ENCODE measurements around the gene GABBR2. TPM values are rescaled to one million over a fixed set of nuclear protein-coding genes. Genes with fewer than 3 reads are reported as not detected.
"Not testable (repeated sequence)": the region's sequence is repeated elsewhere in the genome, so short reads cannot be mapped to it uniquely, and the experiment has no call there.

GABBR2 gene
- total and polyA plus RNA-seq, 12 donors = under 0.01 to 1.3 (median 0.45) TPM

DNA sequence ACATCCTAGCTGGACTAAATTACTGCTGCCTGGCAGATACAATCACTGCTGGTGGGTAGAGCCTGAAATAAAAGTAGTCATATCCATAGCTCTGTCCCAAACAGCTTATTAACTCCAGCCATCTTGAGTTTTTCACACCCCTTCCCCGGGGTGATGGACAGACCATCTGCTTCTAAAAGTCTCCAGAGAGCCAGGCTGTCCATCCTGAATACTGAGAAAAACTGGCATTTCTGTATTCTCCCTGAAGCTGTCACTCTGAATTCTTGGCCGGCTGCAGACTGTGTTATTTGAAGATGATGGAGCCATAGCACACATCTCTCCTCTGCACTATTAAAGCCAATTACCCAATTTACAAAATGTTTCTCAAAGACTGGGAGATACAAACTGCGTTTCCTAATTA lies 118.6 kb downstream of the GABBR2 start:
- no peak for DNase-seq
- ATAC-seq = no peak
- Histone ChIP-seq H3K4me3 (no peak overlapping the region), H3K27me3 (peaks cover 0 to 36% (median 19%) of the 10 kb centered on the region in 7 donors), H3K9me3 (no peaks in the 10 kb centered on the region), H3K27ac (no peak overlapping the region), H3K36me3 (no peaks in the 10 kb centered on the region), H3K4me1 (no peaks in the 10 kb centered on the region)
- no peak for TF ChIP-seq CTCF (IDR thresholded peaks at IDR 0.05)
- WGBS, 2 donors = 67 to 70% methylated on average over 3 of the region's 3 CpGs
- intact Hi-C loops (cut with DNase I) = no loop called here

DNA sequence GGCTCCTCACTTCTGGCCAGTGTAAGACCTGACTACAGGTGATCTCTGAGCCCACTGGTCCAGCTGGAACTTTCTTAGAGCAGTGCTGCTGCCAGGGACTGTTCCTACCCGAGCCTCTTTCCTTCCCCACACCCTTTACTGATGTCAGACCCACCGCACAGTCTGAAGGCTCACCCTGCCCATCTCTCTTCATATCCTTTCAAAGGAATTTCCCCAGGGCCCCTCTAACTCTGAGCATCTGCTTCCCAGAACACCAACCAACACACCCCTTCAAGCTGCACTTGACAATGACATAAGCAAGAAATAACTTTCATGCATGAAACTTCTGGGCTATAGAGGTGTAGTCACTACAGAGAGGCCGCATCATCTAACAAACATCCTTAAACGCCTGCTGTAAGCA lies 119.6 kb downstream of the GABBR2 start:
- 76 to 78% methylated on average over 4 of the region's 4 CpGs for WGBS, 2 donors
- Histone ChIP-seq H3K27me3 (peaks cover 0 to 40% (median 19%) of the 10 kb centered on the region in 7 donors), H3K4me1 (no peaks in the 10 kb centered on the region), H3K36me3 (no peaks in the 10 kb centered on the region), H3K4me3 (no peak overlapping the region), H3K9me3 (no peaks in the 10 kb centered on the region), H3K27ac (no peak overlapping the region)
- no peak for ATAC-seq
- TF ChIP-seq CTCF (IDR thresholded peaks at IDR 0.05) = no peak
- no peak for DNase-seq
- intact Hi-C loops (cut with DNase I) = no loop called here

- H3K4me1 ChIP-seq; H3K4me3 ChIP-seq; H3K9me3 ChIP-seq; intact Hi-C loops (cut with DNase I); H3K27ac ChIP-seq; H3K36me3 ChIP-seq; ATAC-seq; DNase-seq: not testable (repeated sequence)
- WGBS, 2 donors = 83% methylated on average over 9 of the region's 10 CpGs
- peaks cover 0 to 51% (median 27%) of the 10 kb centered on the region in 7 donors for H3K27me3 ChIP-seq
Observed at GRCh38 chr9:98584853-98585438, 123.8 kb downstream of the GABBR2 start.

GRCh38 chr9:98584059-98584458 lies 124.7 kb downstream of the GABBR2 start:
- no peak overlapping the region for H3K4me3 ChIP-seq
- DNase-seq (no peak), ATAC-seq (no peak)
- peaks cover 0 to 52% (median 20%) of the 10 kb centered on the region in 7 donors for H3K27me3 ChIP-seq
- no peaks in the 10 kb centered on the region for H3K36me3 ChIP-seq
- WGBS, 2 donors = 35 to 52% methylated on average over 1 of the region's 1 CpG
- no peak for TF ChIP-seq CTCF (IDR thresholded peaks at IDR 0.05)
- H3K4me1 ChIP-seq = no peaks in the 10 kb centered on the region
- H3K27ac ChIP-seq = no peak overlapping the region
- peaks cover 0 to 5% (median 0%) of the 10 kb centered on the region in 11 donors for H3K9me3 ChIP-seq
- intact Hi-C loops (cut with DNase I) = no loop called here

DNA sequence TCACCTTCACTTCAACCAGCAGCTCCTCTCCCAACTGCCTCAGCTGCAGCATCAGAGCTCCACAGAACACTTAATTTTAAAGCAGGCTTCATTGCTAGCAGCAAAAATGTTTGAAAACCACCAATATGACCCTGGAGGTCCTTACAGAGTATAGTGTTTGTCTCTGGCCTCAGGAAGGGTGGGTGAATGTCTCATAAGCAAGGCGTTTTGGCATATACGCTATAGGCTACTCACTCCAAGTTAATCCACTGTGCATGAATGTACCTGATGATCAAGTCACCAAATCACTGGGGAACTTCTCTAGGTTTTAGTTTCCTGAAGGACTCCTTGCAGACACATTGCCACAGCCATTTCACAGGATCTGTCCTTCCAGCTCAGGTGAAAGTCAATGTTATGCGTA lies 125.3 kb downstream of the GABBR2 start:
- DNase-seq (no peak), ATAC-seq (no peak)
- Histone ChIP-seq H3K27ac (no peak overlapping the region), H3K27me3 (peaks cover 0 to 46% (median 21%) of the 10 kb centered on the region in 7 donors), H3K36me3 (no peaks in the 10 kb centered on the region), H3K4me1 (no peaks in the 10 kb centered on the region), H3K4me3 (no peak overlapping the region), H3K9me3 (peaks cover 0 to 5% (median 0%) of the 10 kb centered on the region in 11 donors)
- TF ChIP-seq CTCF (IDR thresholded peaks at IDR 0.05) = no peak
- WGBS, 2 donors = 90 to 93% methylated on average over 3 of the region's 3 CpGs
- intact Hi-C loops (cut with DNase I) = no loop called here
